Measurements from ENCODE around the gene TEKT5. TPM values are rescaled to one million over a fixed set of nuclear protein-coding genes. Genes with fewer than 3 reads are reported as not detected.
A peak's percentile ranks its signal among the peaks of the same experiment; 100 is the strongest.

TEKT5 gene
- total RNA-seq, 1 donor from 2014 or later = not detected

DNA sequence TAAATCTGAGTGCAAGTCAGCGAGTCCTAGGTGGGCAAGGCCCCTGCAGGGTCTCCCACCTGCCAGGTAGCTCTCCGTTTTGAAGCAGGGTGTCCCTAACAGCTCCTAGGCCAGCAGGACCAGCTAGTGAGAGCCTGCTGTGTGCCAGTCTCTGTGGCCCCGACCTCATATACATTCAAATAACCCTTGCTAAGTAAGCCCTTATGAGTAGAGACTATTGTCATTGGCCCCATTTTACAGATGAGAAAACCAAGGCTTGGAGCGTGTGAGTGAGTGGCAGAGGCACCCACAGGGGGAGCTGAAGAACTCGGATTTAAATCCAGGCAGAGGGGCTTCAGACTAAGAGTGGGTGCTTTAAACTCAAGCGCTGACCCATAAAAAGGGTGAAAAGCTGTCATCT, 74.6 kb downstream of the TEKT5 start:
- intact Hi-C loops (cut with DNase I) = no loop called here
- no peak for ATAC-seq

DNA sequence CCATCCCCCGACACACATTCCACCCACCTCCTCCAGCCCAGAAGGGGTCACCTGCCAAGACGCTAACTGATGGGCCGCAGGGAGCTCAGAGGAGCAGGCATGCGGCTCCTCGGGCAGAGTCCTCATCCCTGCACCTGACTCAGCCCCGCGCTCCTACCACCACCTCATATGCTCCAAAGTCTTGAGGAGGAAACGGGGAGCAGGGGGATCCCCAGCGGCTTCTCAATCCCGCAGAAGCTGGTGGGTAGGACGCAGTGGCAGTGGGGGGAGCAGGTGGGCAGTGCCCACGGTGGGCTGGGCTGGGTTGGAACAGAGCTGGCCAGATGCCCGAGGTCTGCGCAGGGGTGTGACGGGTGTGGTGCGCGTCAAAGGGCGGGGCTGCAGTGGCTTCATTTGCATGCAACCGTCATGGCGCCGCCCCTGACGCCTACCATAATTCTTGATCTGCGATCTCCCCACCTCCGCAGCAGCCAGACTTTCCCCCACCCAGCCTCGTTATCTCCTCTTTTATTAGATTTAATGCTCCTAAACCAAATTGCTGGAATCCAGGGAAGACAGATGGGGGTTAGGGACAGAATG, 75.4 kb downstream of the TEKT5 start:
- no peak for DNase-seq (ENCODE audit: missing footprints)
- peak; percentile 43 for ATAC-seq
- intact Hi-C loops (cut with DNase I) = loop anchor here (5.0 kb wide), 1 partner anchor 118 kb away; no protein-coding TSS in a partner anchor

More for the DNA sequence above, 74.6 kb downstream of the TEKT5 start:
- DNase-seq (ENCODE audit: missing footprints) = no peak

DNA sequence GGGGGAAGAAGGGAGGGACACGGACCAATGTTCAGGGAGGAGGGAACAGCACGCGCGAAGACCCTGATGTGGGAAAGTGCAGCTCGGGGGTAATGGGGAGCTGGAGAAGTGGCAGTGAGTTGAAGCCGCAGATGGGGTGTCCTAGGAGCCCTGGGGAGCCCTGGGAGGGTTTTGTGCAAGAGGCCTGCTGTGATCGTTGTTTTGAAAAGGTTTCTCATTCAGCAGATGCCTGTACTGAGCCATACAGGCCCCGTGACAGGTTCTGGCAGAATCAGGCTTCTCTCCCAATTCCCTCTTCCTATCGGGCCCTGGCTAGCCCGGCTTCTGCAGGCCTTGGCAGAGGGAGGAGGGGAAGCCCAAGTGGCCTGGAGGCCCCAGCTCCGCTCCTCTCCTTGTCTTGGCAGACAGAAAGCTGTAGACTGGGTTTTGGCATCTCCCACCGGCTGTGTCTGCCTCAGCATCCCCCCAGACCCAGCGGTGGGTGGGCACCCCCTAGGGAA, 76.0 kb downstream of the TEKT5 start:
- intact Hi-C loops (cut with DNase I) = loop anchor here (5.0 kb wide), 1 partner anchor 119 kb away; no protein-coding TSS in a partner anchor
- DNase-seq (ENCODE audit: missing footprints) (no peak), ATAC-seq (peak; percentile 38)

DNA sequence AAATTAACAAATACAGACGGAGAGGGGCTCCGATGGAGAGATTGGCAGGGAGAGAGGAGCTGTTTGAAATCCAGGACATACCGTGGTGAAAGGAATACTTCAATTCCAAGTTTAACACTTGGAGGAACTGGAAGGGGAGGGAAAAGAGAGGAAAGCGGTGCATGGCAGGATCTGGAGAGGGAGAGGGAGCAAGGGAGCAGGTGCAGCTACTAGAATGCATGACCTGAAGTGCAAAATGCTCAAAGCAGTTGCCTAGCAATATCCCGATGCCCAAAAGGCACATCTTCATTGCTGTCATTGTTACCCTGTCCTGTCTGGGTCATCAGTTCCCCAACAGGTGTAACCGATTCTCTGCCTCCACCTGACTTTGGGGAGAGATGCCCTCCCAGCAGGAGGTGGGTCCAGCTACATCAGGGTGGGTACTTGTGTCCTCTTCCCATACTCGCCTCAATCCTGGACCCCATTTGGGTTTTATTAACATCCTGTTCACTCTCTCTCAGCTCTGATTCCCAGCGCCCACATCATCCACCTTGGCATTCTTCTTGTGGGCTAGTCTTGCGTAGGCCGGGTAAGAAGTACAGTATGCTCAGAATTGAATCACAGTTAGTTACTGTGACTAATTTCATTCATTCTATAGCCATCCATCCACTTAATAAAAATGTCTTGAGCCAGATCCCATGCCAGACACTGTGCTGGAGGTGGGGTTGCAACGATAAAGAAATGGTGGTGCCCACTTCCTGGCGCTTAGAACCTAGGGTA, 76.9 kb downstream of the TEKT5 start:
- ATAC-seq = no peak
- intact Hi-C loops (cut with DNase I) = loop anchor here (5.0 kb wide), 1 partner anchor 119 kb away; no protein-coding TSS in a partner anchor

DNA sequence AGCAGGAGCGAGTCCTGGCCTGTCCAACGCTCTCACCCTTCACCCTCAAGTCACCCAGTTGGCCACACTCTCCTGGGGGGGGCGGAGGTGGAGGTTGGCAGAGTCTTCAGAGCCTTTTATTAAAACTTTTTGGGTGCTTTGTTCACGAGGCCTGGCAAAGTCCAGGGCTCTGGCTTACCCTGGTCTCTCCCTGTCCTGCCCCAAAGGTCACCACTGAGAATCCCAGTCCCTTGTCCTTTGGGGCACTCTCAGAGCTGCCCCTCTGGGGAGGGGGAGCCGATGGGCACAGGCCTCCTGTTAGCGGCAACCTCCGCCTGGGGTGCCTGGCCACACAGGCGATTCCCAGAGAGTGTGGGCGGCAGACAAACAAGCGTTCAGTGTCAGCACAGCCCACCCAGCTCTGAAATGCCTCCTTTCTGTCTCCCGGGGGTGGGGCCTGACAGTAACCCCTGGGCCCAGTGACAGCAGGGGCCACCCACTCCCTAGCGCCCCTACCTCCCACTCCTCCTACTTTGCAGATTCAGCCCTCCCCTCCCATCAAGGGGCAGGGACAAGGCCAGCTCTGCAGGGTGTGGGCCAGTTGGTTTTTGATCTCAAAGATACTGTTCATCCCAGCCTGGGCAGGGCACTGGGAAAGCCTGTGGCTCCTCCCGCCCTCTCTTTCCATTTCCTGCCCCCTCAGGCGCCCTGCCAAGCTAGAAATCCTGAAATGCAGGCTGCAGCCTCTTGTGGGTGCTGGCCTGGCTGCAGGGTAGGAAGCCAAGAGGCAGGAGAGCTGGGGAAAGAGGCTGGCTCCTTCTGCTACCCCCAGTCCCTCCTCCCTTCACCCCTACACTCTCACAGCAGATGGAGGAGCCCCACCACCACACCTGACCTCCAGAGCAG, 77.7 kb downstream of the TEKT5 start:
- DNase-seq (ENCODE audit: missing footprints) (peak; percentile 76), ATAC-seq (peak; percentile 65)
- intact Hi-C loops (cut with DNase I) = loop anchor here (1.0 to 5.0 kb wide), 2 partner anchors 37 to 120 kb away; partner anchors contain the start of gene EMP2

More for the DNA sequence above, 76.9 kb downstream of the TEKT5 start:
- DNase-seq (ENCODE audit: missing footprints) = no peak

DNA sequence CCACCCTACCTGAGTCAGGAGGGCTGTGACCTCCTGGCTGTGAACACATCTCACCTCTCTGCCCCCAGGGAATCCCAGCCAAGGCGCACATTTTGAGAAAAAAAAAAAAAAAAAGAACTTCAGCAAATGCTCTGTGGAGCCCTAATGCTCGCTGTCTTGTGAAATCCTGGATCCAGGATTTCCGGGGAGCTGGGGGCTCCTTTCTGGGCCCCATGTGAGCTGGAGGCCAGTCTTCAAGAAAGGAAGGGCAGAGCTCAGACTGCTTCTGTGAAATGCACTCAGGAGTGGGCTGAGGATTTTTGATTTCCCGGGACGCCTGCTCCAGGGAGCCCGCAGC, 78.3 kb downstream of the TEKT5 start:
- DNase-seq (ENCODE audit: missing footprints) (no peak), ATAC-seq (no peak)
- intact Hi-C loops (cut with DNase I) = loop anchor here (1.0 to 5.0 kb wide), 2 partner anchors 36 to 121 kb away; partner anchors contain the start of gene EMP2

DNA sequence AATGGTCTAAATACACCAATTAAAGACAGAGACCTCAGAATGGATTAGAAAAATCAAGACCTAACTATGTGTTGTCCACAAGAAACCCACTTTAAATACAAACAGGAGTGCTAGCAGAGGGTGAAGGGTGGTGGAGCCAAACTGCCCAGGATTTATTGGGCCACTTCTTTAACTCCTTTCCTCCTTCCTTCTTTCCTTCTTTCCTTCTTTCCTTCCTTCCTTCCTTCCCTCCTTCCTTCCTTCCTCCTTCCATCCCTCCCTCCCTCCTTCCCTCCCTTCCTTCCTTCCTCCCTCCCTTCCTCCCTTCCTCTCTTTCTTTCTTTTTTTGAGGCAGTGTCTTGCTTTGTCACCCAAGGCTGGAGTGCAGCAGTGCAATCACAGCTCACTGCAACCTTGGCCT, 80.0 kb downstream of the TEKT5 start:
- DNase-seq (ENCODE audit: missing footprints) (no peak), ATAC-seq (no peak)
- intact Hi-C loops (cut with DNase I) = loop anchor here (5.0 kb wide), 1 partner anchor 123 kb away; no protein-coding TSS in a partner anchor

DNA sequence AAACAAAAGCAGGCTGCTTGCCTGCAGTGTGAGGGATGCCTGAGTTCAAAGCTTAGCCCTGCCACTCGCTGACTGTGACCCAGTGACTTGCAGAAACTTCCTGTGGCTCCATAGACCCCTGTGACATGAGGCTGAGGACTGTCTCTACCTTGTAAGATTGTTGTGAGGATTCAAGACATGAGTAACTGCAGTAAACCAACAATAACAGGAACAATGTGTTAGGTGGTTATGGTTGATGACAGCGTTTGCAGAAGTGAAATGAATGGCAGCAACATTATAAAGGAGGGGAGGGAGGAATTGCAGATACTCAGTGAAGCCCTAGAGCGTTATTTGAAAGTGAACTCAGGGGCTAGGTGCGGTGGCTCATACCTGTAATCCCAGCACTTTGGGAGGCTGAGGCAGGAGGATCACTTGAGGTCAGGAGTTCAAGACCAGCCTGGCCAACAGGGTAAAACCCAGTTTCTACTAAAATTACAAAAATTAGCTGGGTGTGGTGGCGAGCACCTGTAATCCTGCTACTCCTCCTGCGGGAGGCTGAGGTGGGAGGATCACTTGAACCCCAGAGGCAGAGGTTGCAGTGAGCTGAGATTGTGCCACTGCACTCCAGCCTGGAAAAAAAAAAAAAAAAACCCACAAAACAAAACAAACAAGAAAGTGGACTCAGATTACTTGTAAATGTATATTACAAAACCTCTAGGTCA, 80.8 kb downstream of the TEKT5 start:
- intact Hi-C loops (cut with DNase I) = no loop called here
- ATAC-seq (no peak), DNase-seq (ENCODE audit: missing footprints) (no peak)

DNA sequence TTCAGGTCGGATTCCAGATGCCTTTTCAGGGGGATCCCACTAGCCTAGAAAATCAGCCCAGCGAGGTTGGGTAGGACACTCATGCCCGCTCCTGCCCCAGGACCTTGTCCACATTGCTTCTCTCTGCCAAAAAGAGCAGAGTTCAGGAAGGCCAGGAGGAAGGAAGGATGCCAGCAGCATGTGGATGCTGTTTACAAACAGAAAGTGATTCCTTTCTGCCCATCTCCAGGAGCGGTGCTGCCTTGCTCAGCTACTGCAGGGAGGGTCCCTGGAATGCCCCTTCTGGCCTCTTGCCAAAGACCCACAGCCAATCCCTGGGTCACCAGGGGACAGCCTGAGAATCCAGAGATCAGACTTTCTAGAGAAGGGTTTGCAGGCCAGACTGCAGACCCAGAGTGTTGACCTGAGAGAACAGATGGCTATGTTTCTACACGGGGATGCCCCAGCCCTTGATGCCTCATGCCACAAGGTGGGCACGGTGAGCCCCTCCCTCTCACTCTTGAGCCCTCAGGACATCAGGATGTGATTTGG, 82.0 kb downstream of the TEKT5 start:
- intact Hi-C loops (cut with DNase I) = no loop called here
- ATAC-seq = no peak
- no peak for DNase-seq (ENCODE audit: missing footprints)

DNA sequence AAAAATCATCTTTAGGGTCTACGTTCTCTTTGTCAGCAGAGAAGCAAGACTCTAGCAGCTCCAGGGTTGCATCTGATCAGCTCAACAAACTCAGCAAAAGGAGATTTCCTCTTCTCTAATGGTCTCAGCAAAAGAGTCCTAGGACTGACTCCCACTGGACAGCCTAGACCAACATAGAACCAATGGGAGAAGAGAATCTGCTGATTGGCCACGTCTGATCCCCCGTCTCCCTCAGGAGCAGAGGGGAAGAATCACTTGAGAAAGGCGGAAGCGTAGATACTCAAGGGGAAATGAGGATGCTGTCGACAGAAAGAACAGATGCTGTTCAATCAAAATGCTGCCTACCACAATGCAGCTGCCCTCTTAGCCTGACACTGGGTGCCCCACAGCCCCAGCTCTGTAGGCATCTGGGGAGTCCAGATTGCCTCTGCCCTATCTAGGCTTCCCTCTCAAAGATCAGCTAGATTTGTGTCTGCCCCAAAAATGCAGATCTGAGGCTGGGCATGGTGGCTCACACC, 82.8 kb downstream of the TEKT5 start:
- intact Hi-C loops (cut with DNase I) = no loop called here
- ATAC-seq (no peak), DNase-seq (ENCODE audit: missing footprints) (no peak)

DNA sequence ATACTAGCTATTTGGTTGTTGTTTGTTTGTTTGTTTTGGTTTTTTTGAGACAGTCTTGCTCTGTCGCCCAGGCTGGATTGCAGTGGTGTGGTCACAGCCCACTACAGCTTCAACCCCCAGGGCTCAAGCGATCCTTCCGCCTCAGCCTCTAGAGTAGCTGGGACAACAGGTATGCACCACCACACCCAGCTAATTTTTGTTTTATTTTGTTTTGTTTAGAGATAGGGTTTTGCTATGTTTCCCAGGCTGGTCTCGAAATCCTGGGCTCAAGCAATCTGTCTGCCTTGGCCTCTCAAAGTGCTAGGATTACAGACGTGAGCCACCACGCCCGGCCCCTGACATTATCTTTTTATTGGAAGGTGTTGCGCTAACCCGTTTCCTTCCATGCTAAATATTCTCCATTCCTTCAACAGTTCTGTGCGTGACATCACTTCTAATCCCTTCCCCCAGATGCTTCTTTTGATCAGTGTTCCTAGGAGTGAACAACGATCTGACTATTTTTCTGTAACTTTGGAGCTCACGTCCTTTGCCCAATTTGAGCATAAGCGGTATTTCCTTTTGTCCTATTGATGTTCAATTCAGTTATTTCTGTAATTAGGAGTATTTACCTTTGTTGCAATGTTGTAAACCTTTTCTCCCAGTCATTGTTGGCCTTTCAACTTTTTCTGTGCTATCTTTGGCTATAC, 84.1 kb downstream of the TEKT5 start:
- DNase-seq (ENCODE audit: missing footprints) (no peak), ATAC-seq (no peak)
- intact Hi-C loops (cut with DNase I) = no loop called here

DNA sequence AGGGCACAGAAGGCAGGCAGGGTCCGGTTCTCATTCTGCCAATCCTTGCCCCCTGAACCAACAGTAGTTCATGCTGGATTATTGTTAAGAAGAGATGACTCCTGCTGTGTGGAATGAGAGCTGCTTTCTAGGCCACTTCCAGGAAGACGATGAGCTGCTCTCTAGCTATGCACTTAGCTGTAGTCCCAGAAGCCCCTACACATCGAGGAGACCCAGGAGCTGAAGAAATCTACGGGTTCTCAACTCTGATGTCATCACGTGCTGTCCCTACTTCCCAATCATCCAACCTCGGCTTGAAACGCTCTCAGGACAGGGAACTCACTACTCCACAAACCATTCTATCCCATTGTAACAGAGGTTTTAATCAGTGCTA, 85.3 kb downstream of the TEKT5 start:
- intact Hi-C loops (cut with DNase I) = no loop called here
- peak; percentile 38 for ATAC-seq

DNA sequence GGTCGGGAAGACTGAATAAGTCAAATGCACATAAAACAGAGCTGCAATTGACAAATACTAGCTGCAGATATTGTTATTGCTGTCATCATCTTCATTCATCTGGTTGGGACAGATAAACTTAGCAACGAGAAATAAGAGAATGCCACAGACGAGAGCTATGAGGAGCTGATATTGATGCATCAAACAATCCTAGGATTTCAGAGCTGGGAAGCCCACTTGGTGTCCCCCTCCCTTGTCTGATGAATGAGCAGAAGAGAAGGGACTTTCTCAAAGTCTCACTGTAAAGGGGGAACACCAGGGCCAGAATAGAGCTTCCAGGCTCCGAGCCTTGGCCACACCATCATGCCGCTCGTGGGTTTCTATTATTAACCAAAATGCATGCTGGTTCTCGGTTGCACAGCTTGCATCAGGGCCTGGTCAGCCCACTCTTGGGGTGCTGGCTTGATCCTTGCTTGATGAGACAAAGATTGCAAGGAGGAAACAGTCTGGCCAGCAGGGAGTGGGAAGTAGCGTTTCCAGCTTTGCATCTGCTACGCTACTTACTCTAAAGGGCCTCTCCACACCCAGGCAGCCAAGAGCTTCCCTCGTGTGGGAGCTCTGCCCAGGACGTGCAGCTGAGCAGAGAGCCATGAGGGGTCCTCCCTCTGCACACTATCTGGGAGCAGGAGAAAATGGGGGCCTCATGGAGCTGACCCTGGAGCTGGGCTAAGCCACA, 85.9 kb downstream of the TEKT5 start:
- DNase-seq (ENCODE audit: missing footprints) (no peak), ATAC-seq (peak; percentile 88)
- intact Hi-C loops (cut with DNase I) = no loop called here

More for the DNA sequence above, 85.3 kb downstream of the TEKT5 start:
- no peak for DNase-seq (ENCODE audit: missing footprints)

DNA sequence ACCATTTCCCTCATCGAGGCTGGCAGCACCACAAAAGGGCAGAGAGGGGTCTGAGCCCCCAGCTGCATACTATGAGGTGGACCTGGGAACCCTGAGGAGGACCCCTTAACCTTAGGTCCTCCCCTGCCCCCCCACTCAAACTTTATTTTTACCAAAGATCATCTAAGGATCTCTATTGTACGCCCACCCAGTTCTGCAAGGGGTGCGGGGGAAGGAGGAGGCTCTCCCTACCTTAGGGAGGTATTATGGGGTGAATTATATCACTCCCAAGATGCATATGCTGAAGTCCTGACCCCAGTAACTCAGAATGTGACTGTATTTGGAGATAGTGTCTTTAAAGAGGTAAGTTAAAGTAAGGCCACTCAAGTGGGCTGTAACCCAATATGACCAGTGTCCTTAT, 87.6 kb downstream of the TEKT5 start:
- ATAC-seq = no peak
- no peak for DNase-seq (ENCODE audit: missing footprints)
- intact Hi-C loops (cut with DNase I) = no loop called here

DNA sequence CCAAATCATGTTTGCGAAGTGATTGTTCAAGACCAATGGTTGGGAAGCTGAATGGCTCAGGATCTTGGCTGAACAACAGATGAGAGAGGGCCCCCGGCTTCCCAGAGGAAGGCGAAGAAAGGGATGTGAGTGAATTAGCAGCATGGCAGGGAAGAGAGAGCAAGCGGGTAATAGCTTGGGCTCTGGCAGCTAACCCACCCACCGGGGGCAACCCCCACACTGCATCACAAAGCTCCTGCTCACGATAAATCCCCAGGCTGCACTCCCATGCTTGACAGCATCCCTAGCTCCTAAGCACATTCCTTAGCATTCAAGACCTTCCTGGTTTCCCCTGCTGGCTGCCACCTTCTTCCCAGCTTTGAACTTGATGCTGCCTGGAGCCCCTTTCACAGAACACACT, 88.1 kb downstream of the TEKT5 start:
- intact Hi-C loops (cut with DNase I) = no loop called here
- ATAC-seq (no peak), DNase-seq (ENCODE audit: missing footprints) (no peak)

DNA sequence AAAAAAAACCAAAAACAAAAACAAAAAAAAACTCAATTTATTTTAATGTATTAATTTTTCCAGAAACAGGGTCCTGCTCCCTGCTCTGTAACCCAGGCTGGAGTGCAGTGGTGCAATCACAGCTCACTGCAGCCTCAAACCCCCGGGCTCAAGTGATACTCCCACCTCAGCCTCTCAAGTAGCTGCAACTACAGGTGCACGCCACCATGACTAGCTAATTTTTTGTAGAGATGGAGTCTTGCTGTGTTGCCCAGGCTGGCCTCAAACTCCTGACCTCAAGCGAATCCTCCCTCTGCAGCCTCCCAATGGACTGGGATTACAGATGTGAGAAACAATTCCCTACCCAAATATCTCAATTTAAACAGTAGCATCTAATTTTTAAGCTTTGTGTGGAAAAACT, 89.1 kb downstream of the TEKT5 start:
- no peak for DNase-seq (ENCODE audit: missing footprints)
- intact Hi-C loops (cut with DNase I) = no loop called here
- ATAC-seq = no peak
